PC-9 (cell line): ENCODE data around the gene SEC31A. TPM values are rescaled to one million over a fixed set of nuclear protein-coding genes. Genes with fewer than 3 reads are reported as not detected.

Source experiments
- BruUV-seq: library from RNA; stranded (reverse); fragments of 400-500 nt; replicated peaks from 2 replicates; lab custom pipeline; 2021; lab: Mats Ljungman, UMichigan
- CTCF ChIA-PET: fragments of 300-600 bp; sonication (Branson Sonifier 250); formaldehyde crosslinking; loops from one replicate; lab custom pipeline; 2022; ENCODE audit warnings: antibody characterized with exemption; lab: Charles Lee
- POLR2A ChIA-PET: fragments of 300-600 bp; sonication (Branson Sonifier 250); formaldehyde crosslinking; loops from one replicate; lab custom pipeline; 2022; ENCODE audit warnings: antibody characterized with exemption; ENCODE audit not compliant: unreplicated experiment; lab: Charles Lee
- DNase-seq, 2 experiments: peaks; one replicate each; pipeline versions ENCODE4 v3.0.0 to v3.0.0-alpha.2; 2015 to 2022; ENCODE audit warnings: mixed read lengths in 1 of 2
- H2AFZ ChIP-seq: fragments of 200-600 bp; sonication (generic); 2 replicates; pipeline ENCODE4 v1.8.1; 2017; ENCODE audit warnings: antibody characterized with exemption
- H3F3A ChIP-seq: fragments of 200-600 bp; sonication (generic); 2 replicates; pipeline ENCODE4 v1.8.1; 2017; ENCODE audit warnings: antibody characterized with exemption, mild to moderate bottlenecking, low read depth; ENCODE audit not compliant: insufficient read depth
- H3K27ac ChIP-seq: fragments of 200-600 bp; sonication (generic); 2 replicates; pipeline ENCODE4 v1.6.1; 2016; ENCODE audit warnings: mixed run types
- H3K27me3 ChIP-seq: fragments of 200-600 bp; sonication (generic); 2 replicates; pipeline ENCODE4 v1.6.1; 2016; ENCODE audit warnings: low read depth, mixed run types; ENCODE audit not compliant: insufficient read depth
- H3K36me3 ChIP-seq: fragments of 200-600 bp; sonication (generic); 2 replicates; pipeline ENCODE4 v1.6.1; 2016; ENCODE audit warnings: low read depth, mixed run types
- H3K4me1 ChIP-seq: fragments of 200-600 bp; sonication (generic); replicated peaks from 2 replicates; pipeline ENCODE4 v1.6.1; 2016; ENCODE audit warnings: mixed run types; ENCODE audit not compliant: insufficient read depth
- H3K4me2 ChIP-seq: fragments of 200-600 bp; sonication (generic); 2 replicates; pipeline ENCODE4 v1.6.1; 2017; ENCODE audit warnings: mixed run types
- H3K4me3 ChIP-seq: fragments of 200-600 bp; sonication (generic); 2 replicates; pipeline ENCODE4 v1.6.1; 2016; ENCODE audit warnings: mixed run types
- H3K79me2 ChIP-seq: fragments of 200-600 bp; sonication (generic); 2 replicates; pipeline ENCODE4 v1.6.1; 2017; ENCODE audit warnings: low read depth, mixed run types
- H3K9me2 ChIP-seq: fragments of 200-600 bp; sonication (generic); 2 replicates; pipeline ENCODE4 v1.8.1; 2017; ENCODE audit warnings: mild to moderate bottlenecking; ENCODE audit not compliant: insufficient read depth
- H3K9me3 ChIP-seq: fragments of 200-600 bp; sonication (generic); 2 replicates; pipeline ENCODE4 v1.8.1; 2016; ENCODE audit warnings: low read depth; ENCODE audit not compliant: insufficient read depth
- H4K20me1 ChIP-seq: fragments of 200-600 bp; sonication (generic); 2 replicates; pipeline ENCODE4 v1.8.1; 2017; ENCODE audit not compliant: insufficient read depth
- CTCF ChIP-seq: fragments of 200-600 bp; sonication (generic); conservative IDR thresholded peaks from 2 replicates; pipeline ENCODE4 v1.6.1; 2017; ENCODE audit warnings: mixed run types, antibody characterized with exemption, mild to moderate bottlenecking, moderate library complexity
- EZH2 ChIP-seq: fragments of 200-600 bp; sonication (generic); IDR thresholded peaks from 2 replicates; pipeline ENCODE4 v1.8.0; 2017; ENCODE audit warnings: antibody characterized with exemption, low read depth
- intact Hi-C: fragments of 100-400 bp; cut with micrococcal nuclease; formaldehyde crosslinking; loops from one replicate; pipeline ENCODE4 v1.10.0; 2022; ENCODE audit not compliant: unreplicated experiment
- total RNA-seq: library from RNA; stranded (reverse); gene quantifications from 2 replicates; pipeline ENCODE4 v1.2.3, GENCODE V29; 2021

SEC31A gene
- total RNA-seq, 1 experiment from 2014 or later: 95.5 TPM

- CTCF ChIA-PET: no interaction called here
- H3K27me3 ChIP-seq: no peaks in the 10 kb centered on the region
Measured at GRCh38 chr4:82780752-82781231, 110.2 kb downstream of the SEC31A start.

GRCh38 chr4:82780170-82780751, 110.7 kb downstream of the SEC31A start:
- Histone ChIP-seq H3K4me3 (no peak overlapping the region), H3F3A (peaks cover 25% of the 10 kb centered on the region; the same call in 1 of the 2 replicates), H2AFZ (no peak overlapping the region), H3K36me3 (no peaks in the 10 kb centered on the region), H3K9me3 (no peaks in the 10 kb centered on the region), H3K27ac (no peak overlapping the region; the same call in 1 of the 2 replicates), H3K4me1 (peaks cover 51% of the 10 kb centered on the region), H3K27me3 (no peaks in the 10 kb centered on the region), H4K20me1 (no peaks in the 10 kb centered on the region), H3K79me2 (peaks cover 31% of the 10 kb centered on the region), H3K4me2 (no peak overlapping the region), H3K9me2 (no peaks in the 10 kb centered on the region)
- CTCF ChIA-PET: no interaction called here
- intact Hi-C loops: no loop called here
- BruUV-seq: no TSS peak
- POLR2A ChIA-PET: no interaction called here
- TF ChIP-seq CTCF: no peak
- no peak for TF ChIP-seq EZH2
- DNase-seq: no peak

More at GRCh38 chr4:82780752-82781231, 110.2 kb downstream of the SEC31A start:
- Histone ChIP-seq H3F3A (peaks cover 31% of the 10 kb centered on the region; the same call in 1 of the 2 replicates), H3K79me2 (peaks cover 31% of the 10 kb centered on the region), H3K9me3 (no peaks in the 10 kb centered on the region), H3K4me1 (peaks cover 55% of the 10 kb centered on the region), H4K20me1 (no peaks in the 10 kb centered on the region), H3K4me3 (no peak overlapping the region), H3K4me2 (no peak overlapping the region), H3K9me2 (no peaks in the 10 kb centered on the region), H3K36me3 (no peaks in the 10 kb centered on the region), H2AFZ (no peak overlapping the region), H3K27ac (peak overlapping the region; percentile 61)
- POLR2A ChIA-PET: no interaction called here
- intact Hi-C loops: no loop called here
- BruUV-seq: no TSS peak
- TF ChIP-seq CTCF: no peak
- no peak for TF ChIP-seq EZH2
- peak; percentile 59 to 85 for DNase-seq

- TF ChIP-seq CTCF: no peak
- TF ChIP-seq EZH2: no peak
Measured at GRCh38 chr4:82779032-82779431, 111.9 kb downstream of the SEC31A start.

More at GRCh38 chr4:82779032-82779431, 111.9 kb downstream of the SEC31A start:
- Histone ChIP-seq H2AFZ (no peak overlapping the region), H4K20me1 (no peaks in the 10 kb centered on the region), H3K9me2 (no peaks in the 10 kb centered on the region), H3K4me1 (peaks cover 38% of the 10 kb centered on the region), H3K27me3 (no peaks in the 10 kb centered on the region), H3K79me2 (peaks cover 20% of the 10 kb centered on the region), H3K4me2 (no peak overlapping the region), H3K9me3 (no peaks in the 10 kb centered on the region), H3K4me3 (no peak overlapping the region), H3K36me3 (no peaks in the 10 kb centered on the region), H3K27ac (no peak overlapping the region), H3F3A (peaks cover 15% of the 10 kb centered on the region; the same call in 1 of the 2 replicates)
- DNase-seq: no peak
- CTCF ChIA-PET: no interaction called here
- no TSS peak for BruUV-seq
- POLR2A ChIA-PET: no interaction called here
- intact Hi-C loops: loop anchor here (5.0 kb wide), 1 partner anchor 838 kb away; no protein-coding TSS in a partner anchor
